H9 (cell line): Measurements from ENCODE around the gene RNF145. TPM values are rescaled to one million over a fixed set of nuclear protein-coding genes. Genes with fewer than 3 reads are reported as not detected.

Experiments used
- DNase-seq: peaks from one replicate; pipeline ENCODE4 v3.0.0-alpha.2; 2017
- H2AFZ ChIP-seq: one replicate; pipeline ENCODE4 v1.6.1; 2013; ENCODE audit warnings: mild to moderate bottlenecking, low read length, control low read depth, moderate library complexity
- H2AK5ac ChIP-seq: 2 replicates; pipeline ENCODE4 v1.6.1; 2013; ENCODE audit warnings: low read length, control low read depth, mixed read lengths; ENCODE audit not compliant: insufficient read length
- H2BK120ac ChIP-seq: one replicate; pipeline ENCODE4 v1.6.1; 2013; ENCODE audit warnings: low read depth, mild to moderate bottlenecking, low read length, control low read depth, inconsistent platforms; ENCODE audit not compliant: poor library complexity, severe bottlenecking
- H2BK12ac ChIP-seq: 2 replicates; pipeline ENCODE4 v1.6.1; 2013; ENCODE audit warnings: low read length, control low read depth, mixed read lengths, low read depth; ENCODE audit not compliant: insufficient read length
- H2BK15ac ChIP-seq: 2 replicates; pipeline ENCODE4 v1.6.1; 2013; ENCODE audit warnings: low read depth, low read length, control low read depth
- H2BK20ac ChIP-seq: one replicate; pipeline ENCODE4 v1.6.1; 2013; ENCODE audit warnings: low read depth, mild to moderate bottlenecking, low read length, control low read depth, inconsistent platforms; ENCODE audit not compliant: poor library complexity, severe bottlenecking
- H2BK5ac ChIP-seq: 2 replicates; pipeline ENCODE4 v1.6.1; 2013; ENCODE audit warnings: low read length, control low read depth, mixed read lengths; ENCODE audit not compliant: insufficient read length
- H3K14ac ChIP-seq: 2 replicates; pipeline ENCODE4 v1.6.1; 2013; ENCODE audit warnings: low read length, control low read depth; ENCODE audit not compliant: insufficient read depth
- H3K18ac ChIP-seq: 2 replicates; pipeline ENCODE4 v1.6.1; 2013; ENCODE audit warnings: low read depth, mild to moderate bottlenecking, mixed read lengths, low read length, control low read depth; ENCODE audit not compliant: insufficient read length
- H3K23ac ChIP-seq: 2 replicates; pipeline ENCODE4 v1.6.1; 2013; ENCODE audit warnings: low read length, control low read depth, mixed read lengths, low read depth; ENCODE audit not compliant: insufficient read length
- H3K23me2 ChIP-seq: 2 replicates; pipeline ENCODE4 v1.6.1; 2013; ENCODE audit warnings: low read depth, mild to moderate bottlenecking, mixed read lengths, low read length, control low read depth; ENCODE audit not compliant: insufficient read length, poor library complexity, severe bottlenecking
- H3K27ac ChIP-seq: 2 replicates; pipeline ENCODE4 v1.5.1; 2013; ENCODE audit warnings: low read length, control low read depth, mixed read lengths, low read depth; ENCODE audit not compliant: insufficient read length
- H3K27me3 ChIP-seq: 2 replicates; pipeline ENCODE4 v1.6.1; 2013; ENCODE audit warnings: low read length, control low read depth, inconsistent platforms; ENCODE audit not compliant: insufficient read depth
- H3K4ac ChIP-seq: 2 replicates; pipeline ENCODE4 v1.6.1; 2013; ENCODE audit warnings: low read depth, mild to moderate bottlenecking, control low read depth, inconsistent platforms, low read length, moderate library complexity
- H3K4me1 ChIP-seq: 2 replicates; pipeline ENCODE4 v1.6.1; 2013; ENCODE audit warnings: low read length, control low read depth, inconsistent platforms; ENCODE audit not compliant: insufficient read depth
- H3K4me2 ChIP-seq: 2 replicates; pipeline ENCODE4 v1.6.1; 2013; ENCODE audit warnings: low read length, control low read depth, mixed read lengths; ENCODE audit not compliant: insufficient read length, insufficient read depth
- H3K56ac ChIP-seq: 2 replicates; pipeline ENCODE4 v1.6.1; 2013; ENCODE audit warnings: low read depth, mild to moderate bottlenecking, mixed read lengths, low read length, control low read depth; ENCODE audit not compliant: insufficient read length
- H3K79me1 ChIP-seq: 2 replicates; pipeline ENCODE4 v1.6.1; 2013; ENCODE audit warnings: low read depth, mild to moderate bottlenecking, moderate library complexity, low read length, control low read depth, inconsistent platforms; ENCODE audit not compliant: insufficient read depth, poor library complexity, severe bottlenecking
- H3K79me2 ChIP-seq: 2 replicates; pipeline ENCODE4 v1.6.1; 2013; ENCODE audit warnings: low read length, control low read depth, inconsistent platforms; ENCODE audit not compliant: insufficient read depth
- H3K9ac ChIP-seq: 2 replicates; pipeline ENCODE4 v1.6.1; 2013; ENCODE audit warnings: low read length, control low read depth, mixed read lengths; ENCODE audit not compliant: insufficient read length; ENCODE audit errors: extremely low read depth
- H3K9me3 ChIP-seq: one replicate; pipeline ENCODE4 v1.6.1; 2013; ENCODE audit warnings: low read depth, low read length, inconsistent platforms; ENCODE audit not compliant: control insufficient read depth
- H3T11ph ChIP-seq: one replicate; pipeline ENCODE4 v1.6.1; 2013; ENCODE audit warnings: mild to moderate bottlenecking, low read length, control low read depth, inconsistent platforms
- H4K20me1 ChIP-seq: one replicate; pipeline ENCODE4 v1.6.1; 2013; ENCODE audit not compliant: control insufficient read depth, insufficient read length, insufficient read depth
- H4K5ac ChIP-seq: 2 replicates; pipeline ENCODE4 v1.6.1; 2013; ENCODE audit warnings: low read depth, mild to moderate bottlenecking, mixed read lengths, low read length, control low read depth; ENCODE audit not compliant: insufficient read length
- H4K8ac ChIP-seq: replicated peaks from 2 replicates; pipeline ENCODE4 v1.6.1; 2013; ENCODE audit warnings: low read length, control low read depth, mixed read lengths, low read depth; ENCODE audit not compliant: insufficient read length
- H4K91ac ChIP-seq: 2 replicates; pipeline ENCODE4 v1.6.1; 2013; ENCODE audit warnings: low read depth, mild to moderate bottlenecking, moderate library complexity, mixed read lengths, low read length, control low read depth; ENCODE audit not compliant: insufficient read length
- H3K27ac Mint-ChIP-seq, 3 experiments: 2 replicates in 2 of 3; 3 replicates in 1 of 3; pipeline ENCODE4 v1.8.0; 2020 to 2021; ENCODE audit warnings: mixed read lengths in 3 of 3, mild to moderate bottlenecking in 1 of 3, moderate library complexity in 1 of 3
- H3K27me3 Mint-ChIP-seq: 2 replicates; pipeline ENCODE4 v1.8.0; 2021; ENCODE audit warnings: low read depth, mild to moderate bottlenecking, moderate library complexity, mixed read lengths
- H3K36me3 Mint-ChIP-seq, 3 experiments: 2 replicates in 2 of 3; 3 replicates in 1 of 3; pipeline ENCODE4 v1.8.0; 2020 to 2021; ENCODE audit warnings: low read depth in 3 of 3, mixed read lengths in 3 of 3; ENCODE audit not compliant: insufficient read depth in 1 of 3
- H3K4me1 Mint-ChIP-seq, 2 experiments: 2 replicates each; pipeline ENCODE4 v1.8.0; 2020; ENCODE audit warnings: mixed read lengths in 2 of 2
- H3K4me3 Mint-ChIP-seq, 2 experiments: 2 replicates in 1 of 2; 3 replicates in 1 of 2; pipeline ENCODE4 v1.8.0; 2020 to 2021; ENCODE audit warnings: mild to moderate bottlenecking in 2 of 2, mixed read lengths in 2 of 2, moderate library complexity in 1 of 2
- H3K9me3 Mint-ChIP-seq, 2 experiments: 2 replicates in 1 of 2; 3 replicates in 1 of 2; pipeline ENCODE4 v1.8.0; 2020; ENCODE audit warnings: mild to moderate bottlenecking in 2 of 2, mixed read lengths in 2 of 2, moderate library complexity in 1 of 2
- total RNA-seq: library from RNA; stranded (reverse); gene quantifications from 2 replicates; pipeline ENCODE4 v1.2.1, GENCODE V29; 2021
- TF ChIP-seq, protein P1 (sequence below): fragments of 200-600 bp; sonication (generic); conservative IDR thresholded peaks from 3 replicates; pipeline ENCODE4 v1.8.0; 2021; ENCODE audit warnings: antibody characterized with exemption, mild to moderate bottlenecking

RNF145 gene
- total RNA-seq, 1 experiment from 2014 or later, result 59.1 TPM

DNA sequence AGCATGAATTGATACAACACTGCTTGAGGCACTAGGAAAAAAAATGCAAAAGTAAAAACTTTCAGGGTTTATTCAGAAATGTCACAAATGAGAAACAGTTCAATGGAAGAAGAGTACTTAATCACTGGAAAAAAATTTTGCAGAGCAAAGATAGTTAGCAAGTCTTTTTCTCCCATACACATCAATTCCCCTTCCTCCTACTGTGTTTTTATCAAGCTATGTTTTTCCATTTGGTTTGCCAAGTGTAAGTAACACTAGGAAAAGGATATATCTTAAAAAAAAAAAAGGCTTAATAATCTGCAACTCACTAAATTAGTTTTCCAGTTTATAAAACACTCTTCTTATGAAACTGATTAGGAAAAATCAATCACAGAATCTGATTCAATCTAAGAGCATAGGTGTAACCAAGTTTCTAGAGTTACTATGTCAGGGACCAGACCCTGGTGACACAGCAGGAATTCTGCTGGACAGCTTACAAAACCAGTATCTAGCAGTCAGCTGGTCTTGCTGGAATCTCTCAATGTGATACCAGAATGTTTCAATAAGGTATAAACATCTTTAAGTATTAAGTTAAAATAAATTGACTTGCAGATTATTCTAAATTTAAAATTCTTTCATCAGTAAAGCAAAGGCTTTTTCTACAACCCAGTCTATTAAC is 34.7 kb downstream of the RNF145 start:
- TF ChIP-seq, protein P1, sequence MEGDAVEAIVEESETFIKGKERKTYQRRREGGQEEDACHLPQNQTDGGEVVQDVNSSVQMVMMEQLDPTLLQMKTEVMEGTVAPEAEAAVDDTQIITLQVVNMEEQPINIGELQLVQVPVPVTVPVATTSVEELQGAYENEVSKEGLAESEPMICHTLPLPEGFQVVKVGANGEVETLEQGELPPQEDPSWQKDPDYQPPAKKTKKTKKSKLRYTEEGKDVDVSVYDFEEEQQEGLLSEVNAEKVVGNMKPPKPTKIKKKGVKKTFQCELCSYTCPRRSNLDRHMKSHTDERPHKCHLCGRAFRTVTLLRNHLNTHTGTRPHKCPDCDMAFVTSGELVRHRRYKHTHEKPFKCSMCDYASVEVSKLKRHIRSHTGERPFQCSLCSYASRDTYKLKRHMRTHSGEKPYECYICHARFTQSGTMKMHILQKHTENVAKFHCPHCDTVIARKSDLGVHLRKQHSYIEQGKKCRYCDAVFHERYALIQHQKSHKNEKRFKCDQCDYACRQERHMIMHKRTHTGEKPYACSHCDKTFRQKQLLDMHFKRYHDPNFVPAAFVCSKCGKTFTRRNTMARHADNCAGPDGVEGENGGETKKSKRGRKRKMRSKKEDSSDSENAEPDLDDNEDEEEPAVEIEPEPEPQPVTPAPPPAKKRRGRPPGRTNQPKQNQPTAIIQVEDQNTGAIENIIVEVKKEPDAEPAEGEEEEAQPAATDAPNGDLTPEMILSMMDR, result no peak
- Mint-ChIP-seq H3K36me3 (peaks cover 0 to 11% (median 8%) of the 10 kb centered on the region in 3 experiments; a peak in 5 of 7 replicates), H3K4me3 (no peak overlapping the region), H3K4me1 (no peaks in the 10 kb centered on the region), H3K27me3 (no peaks in the 10 kb centered on the region), H3K27ac (no peak overlapping the region), H3K9me3 (no peaks in the 10 kb centered on the region)
- H2AK5ac ChIP-seq, result no peak overlapping the region
- H3K23ac ChIP-seq, result no peak overlapping the region
- H3K9me3 ChIP-seq, result no peaks in the 10 kb centered on the region
- no peaks in the 10 kb centered on the region for H4K20me1 ChIP-seq
- H3K4me2 ChIP-seq, result no peak overlapping the region
- H3K9ac ChIP-seq, result no peak overlapping the region
- H2BK5ac ChIP-seq, result no peak overlapping the region
- H3K27me3 ChIP-seq, result no peaks in the 10 kb centered on the region
- H3K4me1 ChIP-seq, result no peaks in the 10 kb centered on the region
- no peak overlapping the region for H2BK15ac ChIP-seq
- no peak overlapping the region for H3K27ac ChIP-seq
- DNase-seq, result no peak
- no peak overlapping the region for H2BK20ac ChIP-seq
- H3K79me2 ChIP-seq, result no peaks in the 10 kb centered on the region
- no peaks in the 10 kb centered on the region for H3K79me1 ChIP-seq
- H3K56ac ChIP-seq, result no peak overlapping the region
- no peak overlapping the region for H2AFZ ChIP-seq
- no peak overlapping the region for H4K5ac ChIP-seq
- no peak overlapping the region for H3T11ph ChIP-seq
- no peak overlapping the region for H3K4ac ChIP-seq
- no peaks in the 10 kb centered on the region for H3K23me2 ChIP-seq
- H3K18ac ChIP-seq, result no peak overlapping the region
- no peak overlapping the region for H2BK12ac ChIP-seq
- no peak overlapping the region for H4K8ac ChIP-seq
- no peak overlapping the region for H3K14ac ChIP-seq
- no peak overlapping the region for H4K91ac ChIP-seq
- no peak overlapping the region for H2BK120ac ChIP-seq
